Lower lobe of right lung (tissue), 2 donors: ENCODE data around the gene FAM89A. TPM values are rescaled to one million over a fixed set of nuclear protein-coding genes. Genes with fewer than 3 reads are reported as not detected.
"Not testable (repeated sequence)": the region's sequence is repeated elsewhere in the genome, so short reads cannot be mapped to it uniquely, and the experiment has no call there.

Source experiments
- ATAC-seq, 2 donors: fragments of 200-7000 bp; cut with Tn5 transposase; one replicate each; pipeline ENCODE4 v1.9.1; 2020 to 2022; ENCODE audit warnings: mild to moderate bottlenecking in 2 of 2, moderate library complexity in 2 of 2
- DNase-seq: peaks from one replicate; pipeline ENCODE4 v3.0.0-alpha.2; 2020
- H3K27ac ChIP-seq: fragments of 200-600 bp; one replicate; pipeline ENCODE4 v1.8.0; 2022
- H3K27me3 ChIP-seq: fragments of 200-600 bp; one replicate; pipeline ENCODE4 v1.8.0; 2022; ENCODE audit warnings: low read depth
- H3K36me3 ChIP-seq: fragments of 200-600 bp; one replicate; pipeline ENCODE4 v1.8.0; 2022; ENCODE audit warnings: mild to moderate bottlenecking
- H3K4me1 ChIP-seq: fragments of 200-600 bp; one replicate; pipeline ENCODE4 v1.8.0; 2022
- H3K4me3 ChIP-seq: fragments of 200-600 bp; one replicate; pipeline ENCODE4 v1.8.0; 2022; ENCODE audit warnings: mild to moderate bottlenecking
- H3K9me3 ChIP-seq: fragments of 200-600 bp; one replicate; pipeline ENCODE4 v1.8.0; 2022
- intact Hi-C: fragments of 100-400 bp; cut with DNase I; formaldehyde crosslinking; loops from one replicate; pipeline ENCODE4 v1.11.0; 2022
- total RNA-seq: library from RNA; stranded (reverse); fragmentation: NEBNext Ultra II Directional; extraction: Animal tissue kit (Norgen Biotek cat#: 25700); gene quantifications from one replicate; pipeline ENCODE4 v1.2.1, GENCODE V29; 2021
- TF ChIP-seq, protein P1 (sequence below): fragments of 200-600 bp; IDR thresholded peaks from one replicate; pipeline ENCODE4 v1.8.0; 2022; ENCODE audit warnings: antibody characterized with exemption, mild to moderate bottlenecking
- donor health status: DM: no; HTN: yes; CAD: no; lungs with severe emphysema.

Gene FAM89A
- total RNA-seq, 1 donor from 2014 or later, result 54.6 TPM

DNA sequence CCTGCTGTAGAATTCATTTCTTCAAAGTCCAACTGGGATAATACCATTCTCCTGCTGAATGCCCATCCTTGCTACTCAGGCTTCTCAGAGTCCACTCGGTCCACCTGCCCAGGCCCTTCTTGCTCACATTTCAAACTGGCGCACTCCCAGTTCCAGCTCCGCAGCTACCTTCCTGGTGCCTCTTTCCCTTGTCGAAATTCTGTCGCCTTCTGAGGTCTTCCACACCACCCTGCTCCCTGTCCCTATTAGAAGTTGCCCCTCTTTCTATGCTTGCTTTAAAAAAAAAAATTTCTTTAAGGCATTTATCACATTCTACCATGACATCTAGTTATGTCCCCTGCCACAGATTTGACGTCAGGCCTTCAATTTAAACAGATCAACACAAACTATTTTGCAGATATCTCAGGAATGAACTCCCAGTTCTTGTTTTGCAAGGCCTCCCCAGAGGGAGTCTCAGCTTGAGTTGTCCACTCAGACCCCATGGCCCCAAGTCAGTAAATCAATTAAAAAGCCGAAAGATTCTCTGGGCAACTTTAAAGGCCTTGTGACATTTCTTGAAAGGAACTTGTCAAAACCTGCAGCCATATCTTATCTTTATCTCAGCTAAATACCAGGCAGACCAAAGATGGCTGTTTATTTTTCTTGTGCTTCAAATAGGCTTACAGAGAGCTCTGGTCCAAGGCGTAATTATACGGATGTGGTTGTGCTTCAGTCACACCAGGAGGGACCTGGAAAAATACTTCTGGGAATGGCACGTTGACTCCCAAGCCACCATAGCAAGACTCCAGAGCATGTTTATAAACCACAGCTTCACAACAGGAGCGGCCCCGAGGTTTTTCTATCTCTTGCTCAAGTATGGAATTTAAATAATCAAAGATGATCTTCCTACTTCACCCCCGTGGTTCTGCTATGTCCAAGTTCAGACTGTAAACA lies 2.2 kb downstream of the FAM89A start:
- Histone ChIP-seq H3K4me3 (peak overlapping the region; percentile 66), H3K9me3 (no peaks in the 10 kb centered on the region), H3K36me3 (no peaks in the 10 kb centered on the region), H3K27me3 (no peaks in the 10 kb centered on the region), H3K27ac (no peak overlapping the region), H3K4me1 (peaks cover 42% of the 10 kb centered on the region)
- intact Hi-C loops, result no loop called here
- TF ChIP-seq, protein P1, sequence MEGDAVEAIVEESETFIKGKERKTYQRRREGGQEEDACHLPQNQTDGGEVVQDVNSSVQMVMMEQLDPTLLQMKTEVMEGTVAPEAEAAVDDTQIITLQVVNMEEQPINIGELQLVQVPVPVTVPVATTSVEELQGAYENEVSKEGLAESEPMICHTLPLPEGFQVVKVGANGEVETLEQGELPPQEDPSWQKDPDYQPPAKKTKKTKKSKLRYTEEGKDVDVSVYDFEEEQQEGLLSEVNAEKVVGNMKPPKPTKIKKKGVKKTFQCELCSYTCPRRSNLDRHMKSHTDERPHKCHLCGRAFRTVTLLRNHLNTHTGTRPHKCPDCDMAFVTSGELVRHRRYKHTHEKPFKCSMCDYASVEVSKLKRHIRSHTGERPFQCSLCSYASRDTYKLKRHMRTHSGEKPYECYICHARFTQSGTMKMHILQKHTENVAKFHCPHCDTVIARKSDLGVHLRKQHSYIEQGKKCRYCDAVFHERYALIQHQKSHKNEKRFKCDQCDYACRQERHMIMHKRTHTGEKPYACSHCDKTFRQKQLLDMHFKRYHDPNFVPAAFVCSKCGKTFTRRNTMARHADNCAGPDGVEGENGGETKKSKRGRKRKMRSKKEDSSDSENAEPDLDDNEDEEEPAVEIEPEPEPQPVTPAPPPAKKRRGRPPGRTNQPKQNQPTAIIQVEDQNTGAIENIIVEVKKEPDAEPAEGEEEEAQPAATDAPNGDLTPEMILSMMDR, result no peak
- DNase-seq (no peak), ATAC-seq (no peak)

DNA sequence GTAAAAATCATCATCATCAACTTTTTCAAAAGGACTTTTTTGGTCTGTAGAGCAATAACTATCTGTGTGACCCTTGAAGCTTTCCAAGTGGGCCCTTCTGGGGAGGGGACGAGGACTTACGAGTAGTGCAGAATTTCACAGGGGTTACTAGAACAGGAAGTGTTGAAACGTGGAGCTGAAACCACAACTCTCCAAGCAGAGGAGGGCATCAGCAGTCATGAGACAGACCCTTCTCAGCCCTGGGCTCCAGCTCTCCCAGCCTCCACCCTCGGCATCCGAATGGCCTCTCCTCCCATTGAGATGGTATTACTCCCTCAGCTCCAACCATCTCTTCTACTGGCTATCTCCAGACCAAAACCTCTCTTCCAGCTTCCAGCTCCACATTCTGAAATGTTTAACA lies 3.6 kb downstream of the FAM89A start:
- H3K36me3 ChIP-seq, result no peaks in the 10 kb centered on the region
- intact Hi-C loops, result no loop called here
- no peaks in the 10 kb centered on the region for H3K9me3 ChIP-seq
- H3K27me3 ChIP-seq, result no peaks in the 10 kb centered on the region
- DNase-seq, result no peak
- no peak for ATAC-seq
- H3K27ac ChIP-seq, result no peak overlapping the region
- TF ChIP-seq, protein P1, result no peak
- H3K4me1 ChIP-seq, result peaks cover 46% of the 10 kb centered on the region
- no peak overlapping the region for H3K4me3 ChIP-seq

DNA sequence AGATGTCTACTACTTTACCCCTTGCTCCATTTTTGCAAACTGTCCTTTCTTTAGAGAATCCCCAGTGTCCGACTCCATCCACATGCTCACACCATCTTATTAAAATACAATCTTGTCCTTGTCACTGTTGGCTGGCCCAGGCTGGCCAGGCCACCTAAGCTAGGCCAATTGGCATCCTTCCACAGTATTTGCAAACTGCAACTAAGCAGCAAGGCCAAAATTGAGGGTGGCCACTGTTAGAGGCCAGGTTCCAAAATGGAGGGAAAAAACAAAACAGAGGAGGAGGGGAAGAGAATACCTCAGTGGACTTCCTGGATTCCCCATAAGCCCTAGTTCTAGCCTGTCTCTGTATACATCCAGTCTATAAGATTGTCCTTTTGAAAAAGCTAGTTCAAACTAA lies 4.3 kb downstream of the FAM89A start:
- intact Hi-C loops, result no loop called here

DNA sequence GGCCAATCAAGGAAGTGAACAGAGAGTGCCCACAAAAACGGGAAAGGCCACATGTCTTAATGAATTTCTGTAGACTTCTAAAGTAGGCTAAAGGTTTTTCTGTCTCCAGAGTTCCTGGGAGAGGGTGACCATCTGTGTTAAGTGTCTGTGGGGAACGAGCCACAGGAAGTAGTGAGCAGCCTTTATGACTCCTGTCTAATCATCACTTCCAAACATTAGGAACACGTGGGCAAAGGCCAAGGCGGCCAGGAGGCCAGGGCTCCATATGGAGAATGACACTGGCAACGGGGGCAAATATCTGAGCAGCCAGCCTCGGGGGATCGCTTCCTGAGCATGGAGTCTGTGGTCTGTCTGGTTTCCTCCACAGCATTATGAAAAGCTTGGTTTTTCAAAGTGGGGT lies 7.1 kb downstream of the FAM89A start:
- TF ChIP-seq, protein P1, result no peak
- Histone ChIP-seq H3K27me3 (no peaks in the 10 kb centered on the region), H3K36me3 (no peaks in the 10 kb centered on the region), H3K9me3 (no peaks in the 10 kb centered on the region), H3K4me3 (no peak overlapping the region), H3K4me1 (peaks cover 48% of the 10 kb centered on the region), H3K27ac (no peak overlapping the region)
- DNase-seq (no peak), ATAC-seq (peak; percentile 39 to 56)
- intact Hi-C loops, result no loop called here

More for the DNA sequence above, 4.3 kb downstream of the FAM89A start:
- H3K9me3 ChIP-seq, result no peaks in the 10 kb centered on the region
- no peaks in the 10 kb centered on the region for H3K36me3 ChIP-seq
- DNase-seq (no peak), ATAC-seq (no peak)
- no peak overlapping the region for H3K4me3 ChIP-seq
- no peak overlapping the region for H3K27ac ChIP-seq
- peaks cover 46% of the 10 kb centered on the region for H3K4me1 ChIP-seq
- no peaks in the 10 kb centered on the region for H3K27me3 ChIP-seq
- TF ChIP-seq, protein P1, result no peak

DNA sequence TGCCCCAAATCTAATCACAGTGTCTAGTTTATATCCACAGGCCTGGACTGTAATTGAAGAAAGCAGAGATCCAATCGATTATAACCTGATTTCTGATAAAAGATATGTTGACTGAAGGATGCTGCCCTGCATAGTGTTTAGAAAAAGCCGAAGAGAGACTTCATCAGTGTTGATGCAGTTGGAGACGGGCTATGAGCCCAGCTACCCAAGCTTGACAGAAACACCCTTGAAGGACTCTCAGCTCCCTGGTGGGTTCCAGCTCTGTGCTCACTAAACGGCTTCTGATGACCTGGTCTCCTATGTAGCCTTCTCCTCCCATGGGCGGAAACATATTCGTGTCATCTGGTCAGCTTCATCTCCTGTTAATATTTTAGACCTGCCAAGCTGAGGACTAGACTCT lies 10.2 kb downstream of the FAM89A start:
- H3K9me3 ChIP-seq, result no peaks in the 10 kb centered on the region
- ATAC-seq, result no peak
- H3K4me1 ChIP-seq, result peaks cover 33% of the 10 kb centered on the region
- H3K27me3 ChIP-seq, result no peaks in the 10 kb centered on the region
- TF ChIP-seq, protein P1, result no peak
- H3K36me3 ChIP-seq, result no peaks in the 10 kb centered on the region
- DNase-seq, result no peak
- H3K27ac ChIP-seq, result no peak overlapping the region
- no peak overlapping the region for H3K4me3 ChIP-seq
- intact Hi-C loops, result no loop called here

DNA sequence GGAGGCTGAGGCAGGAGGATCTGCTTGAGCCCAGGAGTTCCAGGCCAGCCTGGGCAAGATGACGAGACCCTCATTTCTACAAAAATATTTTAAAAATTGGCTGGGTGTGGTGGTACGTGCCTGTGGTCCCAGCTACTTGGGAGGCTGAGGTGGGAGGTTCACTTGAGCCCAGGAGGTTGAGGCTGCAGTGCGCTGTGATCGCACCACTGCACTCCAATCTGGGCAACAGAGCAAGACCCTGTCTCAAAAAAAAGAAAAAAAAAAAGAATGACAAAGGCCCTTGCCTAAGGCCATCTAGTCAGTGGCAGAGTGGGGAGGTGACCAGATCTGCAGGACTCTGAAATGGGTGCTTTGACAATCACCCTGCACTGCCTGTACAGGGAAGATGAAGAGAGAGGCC lies 10.8 kb downstream of the FAM89A start:
- H3K9me3 ChIP-seq, ATAC-seq, DNase-seq, H3K27me3 ChIP-seq, intact Hi-C loops, H3K36me3 ChIP-seq, H3K4me3 ChIP-seq: not testable (repeated sequence)
- H3K27ac ChIP-seq, result peak overlapping the region; percentile 60
- H3K4me1 ChIP-seq, result peaks cover 33% of the 10 kb centered on the region
